Metanephros (tissue), 2 donors: Measurements from ENCODE around the gene KCNC4. TPM values are rescaled to one million over a fixed set of nuclear protein-coding genes. Genes with fewer than 3 reads are reported as not detected.

Source experiments
- small RNA-seq: library from RNA; depleted of rRNA; stranded (forward); fragments of <200 nt; gene quantifications from one replicate; pipeline ENCODE3, GENCODE V24; 2014; ENCODE audit warnings: low replicate concordance
- total RNA-seq: library from RNA; depleted of rRNA; stranded (reverse); fragments of >200 nt; gene quantifications from one replicate; pipeline ENCODE4 v1.2.3, GENCODE V29; 2014

The KCNC4 gene
- 9.8 TPM for total RNA-seq

GRCh38 chr1:110209715-110210603 lies at the start of gene KCNC4:
Gene KCNC4, plus strand, starts transcription at chr1:110210314. Its CDS starts 1,186 bp downstream, at chr1:110211500.

Small RNA genes lying within 50 kb of the gene (small RNA-seq; reads per million reads assigned to genes)
- not detected for gene AL137790.1

Other genes with a start within 250 kb of the KCNC4 start
- gene AHCYL1, start 225.5 kb upstream of the KCNC4 start, total RNA-seq = 83.3 TPM
- gene STRIP1, start 175.7 kb upstream of the KCNC4 start, total RNA-seq = 58.7 TPM
- not detected for gene ALX3, start 139.6 kb upstream of the KCNC4 start, total RNA-seq
- not detected for gene UBL4B, start 97.9 kb upstream of the KCNC4 start, total RNA-seq
- 0.76 TPM for gene SLC6A17, start 59.8 kb upstream of the KCNC4 start, total RNA-seq
- 60.9 TPM for gene RBM15, start 129.1 kb downstream of the KCNC4 start, total RNA-seq
- 40.9 TPM for gene SLC16A4, start 180.7 kb downstream of the KCNC4 start, total RNA-seq
- gene LAMTOR5, start 197.4 kb downstream of the KCNC4 start, total RNA-seq = 68.5 TPM
- not detected for gene PROK1, start 240.8 kb downstream of the KCNC4 start, total RNA-seq